GM19397 (cell line): ENCODE measurements around the gene CUL2.

ENCODE experiments used
- ATAC-seq: cut with Tn5 transposase; IDR thresholded peaks from one replicate; pipeline ENCODE4 v1.9.1; 2021; ENCODE audit warnings: mild to moderate bottlenecking, moderate library complexity; ENCODE audit not compliant: unreplicated experiment

The CUL2 gene

GRCh38 chr10:35090162-35090954, at the start of gene CUL2:
TSS of gene CUL2 (minus strand) at chr10:35090341. CDS start at chr10:35071317, 19,024 bp downstream.
- peak; percentile 94 for ATAC-seq

DNA sequence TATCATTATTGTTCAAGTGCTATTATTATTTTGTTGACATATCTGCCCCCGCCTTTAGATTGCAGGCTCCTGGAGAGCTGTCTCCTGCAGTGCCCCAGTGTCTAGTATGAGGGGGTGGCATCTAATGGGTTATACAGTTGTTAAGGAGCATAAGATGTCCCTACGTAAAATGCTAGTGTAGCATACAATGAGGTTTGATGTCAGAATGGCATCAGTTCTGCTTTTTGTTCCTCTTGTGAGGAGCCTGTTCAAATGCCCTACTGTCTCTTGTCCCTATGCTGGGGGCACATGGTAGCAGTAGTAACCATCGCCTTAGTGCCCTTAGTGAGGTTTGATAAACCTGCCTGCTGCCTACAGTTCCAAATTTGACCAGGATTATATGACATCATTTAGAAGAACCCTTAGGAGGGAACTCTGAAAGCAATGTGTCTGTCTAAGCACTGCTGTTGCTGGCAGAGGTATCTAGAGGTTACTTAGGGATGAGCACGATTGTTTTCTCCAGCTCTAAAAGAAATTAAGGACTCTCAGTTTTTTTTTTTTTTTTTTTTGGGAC, 46.2 kb upstream of the CUL2 start:
- peak; percentile 49 for ATAC-seq

DNA sequence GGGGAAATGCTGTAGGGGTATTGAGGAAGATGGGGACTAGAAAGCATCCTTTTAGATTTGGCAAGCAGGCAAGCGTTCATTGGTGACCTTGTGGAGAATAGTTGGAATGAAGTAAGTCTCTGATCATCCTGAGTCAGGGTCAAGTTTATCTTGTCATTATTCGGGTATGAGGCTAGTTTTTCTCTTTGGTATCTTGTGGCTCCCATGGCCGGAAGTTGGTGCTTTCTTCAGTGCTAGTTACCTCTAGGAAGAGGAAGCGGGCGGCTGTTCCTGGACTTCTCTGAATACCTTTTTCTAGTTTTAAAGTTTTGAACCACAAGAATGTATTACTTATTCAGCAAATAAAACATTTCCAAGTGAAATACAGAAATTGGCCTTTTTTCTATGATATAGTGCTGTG, 45.7 kb upstream of the CUL2 start:
- ATAC-seq = no peak

- no peak for ATAC-seq
Observed at GRCh38 chr10:35133586-35133985, 43.4 kb upstream of the CUL2 start.

GRCh38 chr10:35132727-35133126, 42.6 kb upstream of the CUL2 start:
- ATAC-seq = no peak

DNA sequence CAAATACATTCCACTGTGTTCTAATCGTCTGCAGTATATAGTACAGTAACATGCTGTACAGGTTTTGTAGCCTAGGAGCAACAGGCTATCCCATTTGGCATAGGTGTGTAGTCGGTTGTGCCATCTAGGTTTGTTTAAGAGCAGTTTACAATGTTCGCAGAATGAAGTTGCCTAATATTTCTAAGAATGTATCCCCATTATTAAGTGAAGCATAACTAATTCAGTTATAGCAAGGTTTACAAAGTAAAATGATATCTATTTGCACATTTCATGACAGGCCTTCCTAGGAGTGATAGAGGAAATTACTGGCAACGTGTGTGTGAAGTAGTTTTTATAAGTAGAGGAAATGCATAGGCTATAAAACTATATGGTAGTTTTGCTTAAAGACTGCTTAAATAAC, 40.5 kb upstream of the CUL2 start:
- no peak for ATAC-seq

- ATAC-seq = no peak
Observed at GRCh38 chr10:35129185-35129674, 39.1 kb upstream of the CUL2 start.

DNA sequence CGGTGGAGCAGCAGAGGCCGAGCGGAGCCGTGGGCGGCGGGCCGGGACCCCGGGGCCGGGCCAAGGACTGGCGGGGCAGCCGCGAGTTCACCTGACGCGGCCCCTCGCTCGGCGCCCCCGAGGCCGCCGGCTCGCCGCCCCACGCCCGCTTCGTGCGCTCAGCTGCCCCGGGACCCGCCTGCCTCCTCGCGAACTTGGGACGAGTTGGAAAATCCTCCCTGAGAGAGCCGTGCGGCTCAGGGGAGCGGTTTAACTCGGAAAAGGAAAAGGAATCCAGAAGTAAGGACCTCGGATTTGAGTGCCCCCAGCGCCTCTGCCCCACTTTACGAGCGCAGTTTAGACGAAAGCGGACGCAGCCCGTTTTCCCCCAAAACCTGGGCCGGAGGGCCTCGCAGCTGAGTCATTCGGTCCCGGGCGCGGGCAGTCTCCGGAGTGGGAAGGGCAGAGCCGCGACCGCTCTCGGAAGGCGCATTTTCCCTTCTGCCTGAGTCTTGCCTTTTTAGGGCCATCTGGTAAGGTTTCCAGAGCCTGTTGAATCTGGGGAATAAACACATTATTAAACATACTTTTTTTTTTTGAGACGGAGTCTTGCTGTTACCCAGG, 37.2 kb upstream of the CUL2 start:
- ATAC-seq = peak; percentile 10

- ATAC-seq = peak; percentile 83
Observed at GRCh38 chr10:35126530-35127288, 36.6 kb upstream of the CUL2 start, which contains the start of gene CREM. TSS of gene CREM (plus strand) at chr10:35126846. CDS start at chr10:35137836, 10,990 bp downstream.

DNA sequence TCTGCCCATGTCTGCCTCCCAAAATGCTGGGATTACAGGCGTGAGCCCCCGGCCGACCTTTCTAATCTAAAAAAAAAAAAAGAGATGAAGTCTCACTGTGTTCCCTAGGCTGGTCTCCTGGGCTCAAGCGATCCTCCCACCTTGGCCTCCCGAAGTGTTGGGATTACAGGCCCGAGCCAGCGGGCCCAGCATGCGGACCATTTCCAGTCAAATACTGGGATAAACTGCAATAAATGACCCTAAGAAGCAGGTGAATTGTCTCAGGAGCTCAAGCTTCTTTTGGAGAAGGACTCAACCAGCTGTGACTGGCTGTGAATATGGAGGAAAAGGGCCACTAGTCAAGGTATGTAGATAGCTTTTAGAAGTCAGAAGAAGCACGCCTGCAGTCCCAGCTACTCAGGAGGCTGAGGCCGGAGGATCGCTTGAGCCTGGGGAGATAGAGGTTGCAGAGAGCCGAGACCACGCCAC, 36.0 kb upstream of the CUL2 start:
- ATAC-seq = no peak

DNA sequence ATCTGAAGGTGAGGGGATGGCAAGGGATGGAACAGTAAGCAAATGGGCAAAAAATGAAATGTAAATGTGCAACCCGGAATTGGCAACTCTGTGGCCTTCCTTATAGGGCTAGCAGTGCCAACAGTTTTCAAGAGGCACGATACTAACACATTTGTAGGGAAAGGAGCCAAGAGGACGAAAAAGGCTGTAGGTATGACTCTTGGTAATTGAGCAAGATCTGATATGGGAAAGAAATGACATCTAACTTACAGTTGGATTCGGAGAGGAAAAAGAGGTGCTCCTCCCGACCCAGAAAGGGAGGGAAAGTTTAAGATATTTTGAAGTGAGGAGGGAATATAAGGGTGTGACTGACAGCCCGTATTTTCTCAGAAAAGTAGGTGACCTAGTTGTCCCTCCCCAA, 34.4 kb upstream of the CUL2 start:
- no peak for ATAC-seq

DNA sequence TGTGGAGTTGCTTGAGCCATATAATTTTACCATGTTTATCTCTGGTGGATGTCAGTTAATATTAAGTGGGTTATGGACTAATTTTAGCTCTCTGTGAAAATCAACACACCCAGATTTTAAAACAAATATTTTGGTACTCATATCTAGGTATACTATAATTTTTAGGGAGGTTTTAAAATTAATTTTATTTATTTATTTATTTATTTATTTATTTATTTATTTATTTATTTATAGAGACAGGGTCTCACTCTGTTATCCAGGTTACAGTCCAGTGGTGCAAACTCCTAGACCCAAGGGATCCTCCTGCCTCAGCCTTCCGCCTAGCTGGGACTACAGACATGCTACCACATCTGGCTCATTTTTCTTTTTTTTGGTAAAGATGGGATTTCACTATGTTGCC, 29.2 kb upstream of the CUL2 start:
- no peak for ATAC-seq

DNA sequence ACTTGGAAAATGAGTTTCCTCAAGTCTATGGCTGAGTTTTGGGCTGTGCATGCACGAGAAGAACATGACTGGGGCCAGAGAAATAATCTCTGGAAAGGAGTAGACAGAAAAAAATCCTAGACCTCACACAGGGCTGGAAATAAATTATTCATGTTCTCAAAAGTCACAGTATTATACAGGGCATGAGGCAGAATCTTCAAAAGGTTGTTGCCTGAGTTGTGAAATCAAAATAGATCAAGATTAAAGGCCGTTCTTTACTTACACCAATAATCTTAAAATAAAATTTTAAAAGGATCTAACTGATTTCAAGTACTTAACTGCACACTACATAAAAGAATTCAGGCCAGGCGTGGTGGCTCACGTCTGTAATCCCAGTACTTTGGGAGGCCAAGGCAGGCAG, 22.4 kb upstream of the CUL2 start:
- ATAC-seq = no peak

DNA sequence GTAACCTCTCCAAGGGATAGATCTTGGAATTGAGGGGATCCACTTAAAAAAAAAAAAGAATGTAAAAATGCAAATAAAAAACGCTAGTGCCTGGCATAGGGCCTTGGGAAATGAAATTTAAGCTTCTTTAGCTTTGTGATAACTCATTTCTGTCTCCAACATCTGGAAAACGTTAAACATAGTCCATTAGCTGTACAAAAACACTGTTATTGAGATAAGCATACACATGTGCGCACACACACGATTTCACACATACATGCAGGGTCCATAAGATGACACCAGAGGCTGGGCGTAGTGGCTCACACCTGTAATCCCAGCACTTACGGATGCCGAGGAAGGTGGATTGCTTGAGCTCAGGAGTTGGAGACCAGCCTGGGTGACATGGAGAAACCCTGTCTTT, 13.7 kb upstream of the CUL2 start:
- ATAC-seq = no peak

GRCh38 chr10:35097510-35097909, 7.4 kb upstream of the CUL2 start:
- ATAC-seq = no peak

GRCh38 chr10:35096312-35096711, 6.2 kb upstream of the CUL2 start:
- no peak for ATAC-seq

DNA sequence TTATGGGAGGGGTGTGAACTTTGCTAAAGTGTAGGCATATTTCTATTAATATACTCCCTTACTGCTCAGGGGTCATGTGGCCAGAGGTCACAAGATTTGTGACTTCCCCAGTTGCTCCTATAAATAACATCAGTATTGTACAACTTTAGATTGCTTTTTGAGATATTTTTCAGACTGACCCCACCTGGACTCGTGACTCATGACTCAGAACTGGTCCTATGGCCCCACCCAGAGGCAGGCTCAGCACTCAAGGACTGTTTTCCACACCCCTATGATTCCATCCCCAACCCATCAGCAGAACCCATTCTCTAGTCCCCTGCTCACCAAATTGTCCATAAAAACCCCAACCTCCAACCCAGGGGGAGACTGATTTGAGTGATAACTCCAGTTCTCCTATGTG, 2.7 kb upstream of the CUL2 start:
- no peak for ATAC-seq

DNA sequence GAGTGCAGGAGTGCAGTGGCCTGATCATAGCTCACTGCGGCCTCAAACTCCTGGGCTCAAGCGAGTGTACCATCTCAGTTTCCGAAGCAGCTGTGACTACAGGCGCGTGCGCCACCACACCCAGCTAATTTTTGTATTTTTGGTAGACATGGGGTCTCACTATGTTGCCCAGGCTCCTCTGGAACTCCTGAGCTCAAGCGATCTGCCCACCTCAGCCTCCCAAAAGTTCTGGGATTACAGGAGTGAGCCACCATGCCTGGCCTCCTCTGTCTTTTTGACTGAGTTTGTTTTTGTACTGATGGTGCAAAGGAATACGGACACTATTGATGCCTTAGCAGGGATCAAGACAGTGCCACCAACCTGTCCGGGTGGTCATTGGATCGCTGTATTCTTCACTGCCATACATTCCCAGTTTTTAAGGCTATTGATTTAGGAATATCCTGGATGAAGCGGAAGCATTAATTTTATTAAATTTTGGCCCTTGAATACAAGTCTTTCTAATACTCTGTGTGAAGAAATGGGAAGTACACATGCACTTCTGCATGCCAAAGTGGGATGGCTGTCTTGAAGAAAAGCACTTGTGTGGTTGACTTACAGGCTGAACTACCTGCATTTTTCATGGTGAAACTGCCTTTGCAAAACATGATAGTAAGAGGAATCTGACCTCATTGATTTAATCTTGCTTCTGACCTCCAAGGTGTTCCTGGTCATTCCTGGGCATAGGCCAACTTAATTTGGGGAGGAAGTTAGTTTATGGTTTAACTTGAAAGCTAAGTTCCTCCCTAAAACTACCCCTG, 2.1 kb upstream of the CUL2 start:
- ATAC-seq = no peak

- peak; percentile 29 for ATAC-seq
Observed at GRCh38 chr10:35089611-35090161, 455 bp downstream of the CUL2 start.

DNA sequence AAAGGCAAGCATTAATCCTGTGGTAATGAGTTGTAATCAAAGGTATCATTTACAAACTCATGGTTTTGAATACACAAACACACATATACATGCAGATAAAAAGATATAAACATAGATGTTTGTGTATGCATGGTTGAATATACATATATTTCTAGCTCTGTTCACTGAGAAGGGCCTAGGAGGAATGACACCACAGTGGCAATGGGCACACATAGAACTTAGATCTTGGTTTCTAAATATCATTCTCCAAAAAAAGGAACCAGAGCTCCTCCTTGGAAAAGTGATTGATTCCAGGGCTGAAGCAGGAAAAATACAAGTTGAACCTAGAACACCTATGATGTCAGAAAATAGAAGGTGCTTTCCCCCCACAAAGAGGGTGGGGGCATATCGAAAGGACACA, 6.9 kb downstream of the CUL2 start:
- no peak for ATAC-seq
